Activated T-helper 9 cell treated with anti-CD3 and anti-CD28 coated beads, Interleukin-2, amount 50 U/mL, for 16 hours (primary cell): ENCODE measurements around the gene CLEC18B.
"Not testable (repeated sequence)": the region's sequence is repeated elsewhere in the genome, so short reads cannot be mapped to it uniquely, and the experiment has no call there.

Experiments
- DNase-seq: peaks from one replicate; pipeline ENCODE4 v3.0.0-alpha.2; 2020; ENCODE audit warnings: low read depth

CLEC18B gene

GRCh38 chr16:74406600-74407361 is 14.5 kb downstream of the CLEC18B start:
- DNase-seq, result not testable (repeated sequence)

GRCh38 chr16:74404148-74404933 is 16.9 kb downstream of the CLEC18B start:
- not testable (repeated sequence) for DNase-seq

- DNase-seq, result not testable (repeated sequence)
These were observed 21.0 kb downstream of the CLEC18B start for GRCh38 chr16:74400238-74400637.

- DNase-seq, result not testable (repeated sequence)
These were observed 22.9 kb downstream of the CLEC18B start for GRCh38 chr16:74398212-74398895.

GRCh38 chr16:74396521-74397017 is 24.7 kb downstream of the CLEC18B start:
- DNase-seq, result not testable (repeated sequence)

GRCh38 chr16:74394604-74395003 is 26.7 kb downstream of the CLEC18B start:
- DNase-seq, result not testable (repeated sequence)

GRCh38 chr16:74394131-74394530 is 27.1 kb downstream of the CLEC18B start:
- not testable (repeated sequence) for DNase-seq

GRCh38 chr16:74391454-74392050 is 29.7 kb downstream of the CLEC18B start:
- not testable (repeated sequence) for DNase-seq

- DNase-seq, result not testable (repeated sequence)
These were observed 38.8 kb downstream of the CLEC18B start for GRCh38 chr16:74382339-74383034.

GRCh38 chr16:74373847-74374184 is 47.5 kb downstream of the CLEC18B start:
- not testable (repeated sequence) for DNase-seq

- DNase-seq, result no peak
These were observed 48.1 kb downstream of the CLEC18B start for GRCh38 chr16:74372953-74373846.

- no peak for DNase-seq
These were observed 48.9 kb downstream of the CLEC18B start for GRCh38 chr16:74372369-74372768.

GRCh38 chr16:74370338-74371135 is 50.7 kb downstream of the CLEC18B start:
- not testable (repeated sequence) for DNase-seq

- DNase-seq, result peak; percentile 100
These were observed 53.0 kb downstream of the CLEC18B start for GRCh38 chr16:74368002-74368911.

GRCh38 chr16:74367469-74368001 is 53.7 kb downstream of the CLEC18B start:
- peak; percentile 37 for DNase-seq

- not testable (repeated sequence) for DNase-seq
These were observed 59.4 kb downstream of the CLEC18B start for GRCh38 chr16:74361646-74362610.
